HG03045 (cell line): ENCODE measurements around the gene RPUSD4.
"Not testable (repeated sequence)": the region's sequence is repeated elsewhere in the genome, so short reads cannot be mapped to it uniquely, and the experiment has no call there.

ENCODE experiments used
- ATAC-seq: cut with Tn5 transposase; IDR thresholded peaks from one replicate; pipeline ENCODE4 v1.9.1; 2021; ENCODE audit warnings: mild to moderate bottlenecking, moderate library complexity; ENCODE audit not compliant: unreplicated experiment

RPUSD4 gene

GRCh38 chr11:126211236-126212088 lies at the start of gene RPUSD4, which contains the start of gene FAM118B:
RPUSD4 (minus strand) TSS chr11:126211650; CDS start chr11:126211638, 12 bp downstream.
FAM118B (plus strand) TSS chr11:126211782; CDS start chr11:126235002, 23,220 bp downstream.
- ATAC-seq, result peak; percentile 94

- no peak for ATAC-seq
These were observed 46.3 kb upstream of the RPUSD4 start for GRCh38 chr11:126257764-126258163.

GRCh38 chr11:126257144-126257543 lies 45.7 kb upstream of the RPUSD4 start:
- ATAC-seq, result no peak

- no peak for ATAC-seq
These were observed 44.8 kb upstream of the RPUSD4 start for GRCh38 chr11:126256216-126256615.

- not testable (repeated sequence) for ATAC-seq
These were observed 44.1 kb upstream of the RPUSD4 start for GRCh38 chr11:126255507-126255906.

- ATAC-seq, result no peak
These were observed 43.4 kb upstream of the RPUSD4 start for GRCh38 chr11:126254819-126255218.

GRCh38 chr11:126253265-126253664 lies 41.8 kb upstream of the RPUSD4 start:
- no peak for ATAC-seq

GRCh38 chr11:126246636-126247035 lies 35.2 kb upstream of the RPUSD4 start:
- no peak for ATAC-seq

- ATAC-seq, result no peak
These were observed 21.9 kb upstream of the RPUSD4 start for GRCh38 chr11:126233391-126233790.

GRCh38 chr11:126232683-126233082 lies 21.2 kb upstream of the RPUSD4 start:
- no peak for ATAC-seq

GRCh38 chr11:126231725-126232459 lies 20.4 kb upstream of the RPUSD4 start:
- ATAC-seq, result no peak

- ATAC-seq, result no peak
These were observed 18.5 kb upstream of the RPUSD4 start for GRCh38 chr11:126229858-126230540.

GRCh38 chr11:126226334-126227084 lies 15.1 kb upstream of the RPUSD4 start:
- no peak for ATAC-seq

GRCh38 chr11:126225295-126225665 lies 13.8 kb upstream of the RPUSD4 start:
- ATAC-seq, result no peak

GRCh38 chr11:126224647-126225294 lies 13.3 kb upstream of the RPUSD4 start:
- ATAC-seq, result no peak

- no peak for ATAC-seq
These were observed 8.1 kb upstream of the RPUSD4 start for GRCh38 chr11:126219547-126219946.

GRCh38 chr11:126217491-126217890 lies 6.0 kb upstream of the RPUSD4 start:
- no peak for ATAC-seq

- ATAC-seq, result no peak
These were observed 5.3 kb upstream of the RPUSD4 start for GRCh38 chr11:126216526-126217305.

GRCh38 chr11:126214841-126215240 lies 3.4 kb upstream of the RPUSD4 start:
- ATAC-seq, result no peak
